GM23248 (cell line): ENCODE results near the gene TKT.

ENCODE experiments used
- EZH2 ChIP-seq: fragments of 200-600 bp; sonication (generic); IDR thresholded peaks from 2 replicates; pipeline ENCODE4 v1.6.1; 2018; ENCODE audit warnings: antibody characterized with exemption, mild to moderate bottlenecking; ENCODE audit not compliant: insufficient read depth, poor library complexity, severe bottlenecking
- EZH2phosphoT487 ChIP-seq: fragments of 200-600 bp; sonication (generic); IDR thresholded peaks from 2 replicates; pipeline ENCODE4 v1.6.1; 2018; ENCODE audit warnings: antibody characterized with exemption, moderate library complexity, mild to moderate bottlenecking, low read depth; ENCODE audit not compliant: insufficient read depth

GRCh38 chr3:53287131-53287629 lies 31.4 kb upstream of the TKT start:
- TF ChIP-seq EZH2phosphoT487: no peak
- no peak for TF ChIP-seq EZH2
